RPMI7951 (cell line): ENCODE results near the gene UNC13C. TPM values are rescaled to one million over a fixed set of nuclear protein-coding genes. Genes with fewer than 3 reads are reported as not detected.
A peak's percentile ranks its signal among the peaks of the same experiment; 100 is the strongest.

Experiments used
- DNase-seq: peaks from one replicate; pipeline ENCODE4 v3.0.0-alpha.2; 2012; ENCODE audit warnings: low read depth
- total RNA-seq: library from RNA; depleted of rRNA; stranded (reverse); fragments of >200 nt; shearing (Covaris generic); gene quantifications from 2 replicates; pipeline ENCODE4 v1.2.3, GENCODE V29; 2014

The UNC13C gene
- total RNA-seq, 1 experiment from 2014 or later, result not detected

DNA sequence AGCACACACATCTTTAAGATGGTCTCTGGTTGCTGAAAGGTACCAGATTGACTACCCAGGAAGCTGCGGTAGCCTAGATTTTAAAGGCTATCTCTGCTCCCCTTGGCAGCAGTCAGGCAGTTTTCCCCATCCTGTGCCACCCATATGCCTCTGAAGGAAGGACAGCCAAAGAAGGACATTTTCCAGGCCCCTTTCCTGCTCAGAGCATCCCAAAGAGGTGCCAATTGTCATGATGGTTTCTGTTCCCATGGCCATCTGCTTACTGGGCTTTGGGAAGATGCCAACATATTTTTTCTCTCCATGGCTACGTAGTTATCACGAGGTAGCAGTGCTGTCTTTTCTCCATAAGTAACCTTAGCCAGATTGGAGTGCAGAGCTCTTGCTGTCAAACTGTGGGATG lies 39.7 kb downstream of the UNC13C start:
- DNase-seq, result no peak

DNA sequence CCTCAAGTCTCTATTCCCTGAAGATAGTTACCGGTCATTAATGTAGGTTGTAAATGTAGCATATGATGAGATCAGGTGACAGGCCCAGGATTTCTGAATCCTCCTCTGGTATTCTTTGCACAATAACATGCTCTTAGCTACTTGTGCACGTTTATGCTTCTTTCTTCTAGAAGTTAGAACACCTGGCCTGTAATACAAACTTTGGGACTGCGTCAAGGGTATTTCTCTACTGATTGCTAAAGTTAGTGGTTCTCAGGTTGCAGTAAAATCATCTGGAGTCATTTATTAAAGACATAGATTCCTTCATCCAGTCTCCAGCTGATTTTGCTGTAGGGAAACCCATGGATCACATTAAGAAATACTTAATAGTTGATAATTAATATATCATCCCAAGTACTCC lies 48.0 kb downstream of the UNC13C start:
- no peak for DNase-seq

DNA sequence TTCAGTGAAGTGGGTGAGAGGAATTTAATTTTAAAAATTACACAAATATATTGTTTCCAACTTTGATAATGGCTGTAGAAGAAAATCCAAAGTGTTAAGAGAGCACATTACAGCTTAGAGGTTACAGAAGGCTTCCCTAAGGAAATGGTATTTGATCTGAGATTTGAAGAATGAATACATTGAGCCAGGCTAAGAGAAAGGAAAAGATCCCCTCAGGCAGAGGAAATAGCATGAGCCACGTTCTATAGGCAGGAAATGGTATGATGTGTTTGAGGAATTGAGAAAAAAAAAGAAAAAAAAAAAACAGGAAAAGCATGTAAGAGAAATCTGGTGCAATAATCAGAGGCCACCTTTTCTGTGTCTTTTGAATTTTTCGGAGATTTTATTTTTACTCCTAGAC lies 48.6 kb downstream of the UNC13C start:
- no peak for DNase-seq

DNA sequence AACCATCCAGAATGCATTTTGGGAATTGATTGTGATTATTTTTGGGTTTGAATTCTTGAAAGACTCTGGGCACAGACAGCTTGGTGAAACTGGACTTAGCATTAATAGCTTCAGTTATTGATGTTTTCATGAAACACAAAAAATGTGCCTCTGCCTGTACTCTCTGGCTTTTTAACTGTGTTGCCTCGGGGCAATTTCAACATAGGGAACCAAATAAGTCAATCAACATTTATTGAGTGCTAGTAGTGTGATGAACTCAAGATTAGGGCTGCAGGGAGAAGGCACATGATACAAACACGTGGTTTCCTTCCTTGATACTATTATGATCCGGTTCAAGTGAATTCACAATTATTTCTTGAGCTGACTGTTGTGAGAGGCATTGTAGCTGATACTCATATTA lies 50.8 kb downstream of the UNC13C start:
- no peak for DNase-seq

- no peak for DNase-seq
Observed at GRCh38 chr15:54032066-54032465, 53.8 kb downstream of the UNC13C start.

- no peak for DNase-seq
Observed at GRCh38 chr15:54033356-54033860, 55.2 kb downstream of the UNC13C start.

DNA sequence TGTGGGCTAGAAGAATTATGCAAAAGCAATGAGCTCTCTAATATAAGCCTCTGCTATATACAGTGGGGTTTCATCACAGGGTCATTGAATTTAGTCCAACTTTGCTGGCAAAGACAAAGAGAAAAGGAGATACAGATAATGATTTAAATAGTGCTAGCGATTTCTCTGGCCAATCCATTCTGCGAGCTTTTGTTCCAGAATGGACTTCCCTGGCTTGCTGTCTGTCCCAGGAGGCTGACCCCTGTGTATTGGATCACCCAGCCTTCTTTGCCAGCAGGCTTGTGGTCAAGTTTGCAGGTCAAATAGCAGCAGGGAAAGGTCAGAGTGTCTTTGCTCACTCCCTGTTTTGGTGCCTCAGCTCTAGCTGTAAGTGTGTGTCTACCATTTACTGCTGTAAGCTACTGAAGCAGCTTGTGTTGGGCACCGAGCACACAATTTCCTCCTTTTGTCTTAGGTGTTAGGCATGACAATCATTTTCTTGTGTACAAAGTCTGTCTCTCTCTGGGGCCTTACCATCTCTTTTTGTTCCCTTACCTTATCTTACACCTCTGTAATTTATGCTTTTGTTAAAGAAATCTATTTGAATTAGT lies 55.7 kb downstream of the UNC13C start:
- no peak for DNase-seq

DNA sequence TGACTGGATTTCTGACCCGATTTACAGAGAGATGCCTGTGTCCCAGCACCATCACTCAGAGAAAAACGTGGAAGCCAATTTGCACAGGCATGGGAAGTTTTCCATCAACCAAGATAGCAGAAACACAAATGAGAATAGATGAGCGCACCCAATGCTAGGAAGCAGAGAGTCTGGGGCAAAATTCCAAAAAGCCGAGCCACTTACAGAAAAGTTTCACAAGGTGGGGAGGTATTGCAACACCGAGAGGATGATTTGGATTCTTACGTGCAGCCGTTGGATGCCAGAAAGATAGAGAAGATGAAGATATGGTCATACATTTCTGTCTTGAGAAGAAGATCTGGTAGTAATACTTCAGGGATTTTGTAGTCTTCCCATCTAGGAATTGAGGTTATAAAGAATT lies 57.4 kb downstream of the UNC13C start:
- no peak for DNase-seq

- no peak for DNase-seq
Observed at GRCh38 chr15:54045397-54045796, 67.2 kb downstream of the UNC13C start.

DNA sequence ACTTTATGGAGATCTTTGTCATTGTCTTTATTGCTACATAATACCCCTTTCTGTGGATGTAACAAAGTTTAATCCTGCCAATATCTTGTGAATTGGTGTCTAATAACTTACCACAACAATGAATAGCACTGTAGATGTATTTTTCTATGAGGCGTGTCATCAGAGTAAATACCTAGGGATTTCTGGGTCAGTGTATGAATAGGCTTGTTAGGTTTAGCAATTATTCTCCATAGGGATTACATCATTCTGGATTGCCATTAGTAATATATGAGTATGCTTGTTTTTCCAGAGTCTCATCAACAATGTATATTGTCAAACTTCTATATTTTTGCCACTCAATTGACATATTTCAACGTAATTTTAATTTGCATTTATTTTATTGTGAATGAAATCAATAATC lies 67.9 kb downstream of the UNC13C start:
- DNase-seq, result no peak

- no peak for DNase-seq
Observed at GRCh38 chr15:54064365-54064764, 86.1 kb downstream of the UNC13C start.

GRCh38 chr15:54066403-54066802 lies 88.2 kb downstream of the UNC13C start:
- DNase-seq, result no peak

DNA sequence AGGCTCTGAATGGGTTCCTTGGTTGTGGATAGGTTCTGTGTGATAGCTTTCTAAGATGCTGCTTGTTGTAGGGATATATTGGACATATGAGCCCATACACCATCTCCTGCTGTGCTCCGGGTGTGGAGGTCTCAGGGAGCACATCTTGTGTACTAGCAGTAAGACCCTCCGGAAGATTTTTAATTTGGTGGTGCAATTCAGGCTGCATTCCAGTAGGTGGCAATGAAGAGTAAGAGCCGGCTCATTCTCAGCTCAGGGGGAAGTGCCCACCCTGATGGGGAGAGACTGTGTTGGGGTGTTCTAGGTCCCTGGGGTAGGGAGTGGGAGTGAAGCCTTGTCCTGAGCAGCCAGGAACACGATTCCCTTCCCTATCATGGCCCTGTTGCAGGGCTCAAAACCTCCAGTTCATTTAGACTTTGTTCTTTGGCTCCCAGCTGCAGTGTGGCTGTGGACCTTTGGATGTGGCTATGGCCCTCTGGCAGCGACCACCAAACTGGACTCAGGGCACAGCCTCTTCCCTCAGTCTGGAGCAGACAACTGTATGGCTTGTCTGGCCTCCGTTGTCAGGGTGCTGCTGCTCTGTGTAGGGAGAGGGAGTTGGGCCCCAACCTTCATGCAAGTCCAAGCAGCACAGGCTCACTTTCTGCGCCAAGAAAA lies 104.7 kb downstream of the UNC13C start:
- DNase-seq, result peak; percentile 3

GRCh38 chr15:54083501-54083900 lies 105.3 kb downstream of the UNC13C start:
- DNase-seq, result no peak

DNA sequence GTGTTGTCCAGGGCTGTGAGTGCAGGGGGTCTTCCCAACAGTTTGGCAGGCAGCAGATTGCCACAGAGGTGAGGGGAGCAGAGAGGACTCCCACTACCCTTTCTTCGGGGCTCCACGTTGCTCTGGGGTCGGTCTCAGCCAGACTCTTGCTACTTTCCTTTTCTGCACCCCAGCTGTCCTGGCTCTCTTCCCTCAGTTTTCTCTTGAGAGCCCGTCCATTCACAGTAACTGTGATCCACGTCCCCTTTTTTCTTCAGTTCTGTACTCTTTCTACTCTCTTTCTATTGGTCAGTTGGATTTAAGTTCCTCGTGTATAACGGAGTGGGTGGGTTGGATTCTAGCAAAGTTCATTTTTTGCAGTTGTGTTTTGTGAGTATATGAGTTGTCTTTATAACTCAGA lies 105.8 kb downstream of the UNC13C start:
- DNase-seq, result no peak

GRCh38 chr15:54088837-54089236 lies 110.6 kb downstream of the UNC13C start:
- no peak for DNase-seq

DNA sequence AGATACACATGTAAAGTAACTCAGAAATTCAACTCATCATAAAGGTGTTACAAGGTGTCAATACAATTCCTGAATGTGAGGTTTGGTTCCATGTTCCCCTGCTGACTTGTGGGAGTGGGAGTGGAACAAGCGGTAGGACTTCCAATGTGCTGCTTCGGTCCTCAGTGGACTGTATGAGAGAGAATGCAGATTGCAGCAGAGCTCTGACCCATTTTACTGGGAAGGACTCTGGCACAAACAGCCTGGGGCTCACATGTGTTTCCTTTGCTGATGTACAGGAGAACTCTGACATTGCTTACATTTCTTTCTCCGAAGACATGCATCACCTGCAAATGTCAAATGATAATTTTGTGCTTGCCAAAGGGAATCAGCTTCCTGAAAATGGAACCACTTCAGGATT lies 111.5 kb downstream of the UNC13C start:
- no peak for DNase-seq

DNA sequence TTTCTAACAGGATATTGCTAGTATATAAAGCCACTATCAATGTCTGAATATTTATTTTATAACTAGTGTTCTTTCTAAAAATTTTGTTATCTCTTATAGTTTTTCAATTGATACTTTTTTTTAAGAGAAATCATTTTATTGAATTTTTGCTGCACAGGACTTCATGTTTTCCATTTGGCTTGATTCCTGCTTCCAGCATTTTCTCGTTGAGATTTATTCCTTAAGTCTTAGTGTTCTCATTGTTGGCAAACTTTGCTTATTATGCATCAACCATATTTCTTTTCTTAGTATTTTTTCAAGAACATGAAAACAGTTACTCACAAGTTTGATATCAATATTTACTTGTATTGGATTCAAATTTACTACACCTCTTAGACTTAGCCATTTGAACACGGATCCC lies 113.4 kb downstream of the UNC13C start:
- DNase-seq, result no peak

DNA sequence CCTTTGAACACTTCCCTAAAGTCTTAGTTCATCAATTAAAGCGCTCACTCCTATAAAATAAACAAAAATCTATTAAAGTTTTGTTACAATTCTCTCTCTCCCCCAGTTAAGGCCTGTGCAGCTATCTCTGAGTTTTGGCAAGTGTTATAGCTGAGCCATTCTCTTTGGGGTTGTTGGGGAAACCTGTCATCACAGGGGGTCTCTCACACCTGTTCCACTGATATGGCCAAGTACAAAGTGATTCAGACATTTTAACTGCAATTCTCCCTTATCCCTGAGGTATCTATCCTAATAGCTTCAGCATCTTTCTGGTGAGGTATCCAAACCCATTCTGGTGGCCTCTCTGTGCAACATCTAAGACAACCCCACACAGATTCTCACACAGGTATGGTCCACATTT lies 116.4 kb downstream of the UNC13C start:
- DNase-seq, result no peak

GRCh38 chr15:54097019-54097418 lies 118.8 kb downstream of the UNC13C start:
- DNase-seq, result no peak

- DNase-seq, result no peak
Observed at GRCh38 chr15:54099010-54099409, 120.8 kb downstream of the UNC13C start.

DNA sequence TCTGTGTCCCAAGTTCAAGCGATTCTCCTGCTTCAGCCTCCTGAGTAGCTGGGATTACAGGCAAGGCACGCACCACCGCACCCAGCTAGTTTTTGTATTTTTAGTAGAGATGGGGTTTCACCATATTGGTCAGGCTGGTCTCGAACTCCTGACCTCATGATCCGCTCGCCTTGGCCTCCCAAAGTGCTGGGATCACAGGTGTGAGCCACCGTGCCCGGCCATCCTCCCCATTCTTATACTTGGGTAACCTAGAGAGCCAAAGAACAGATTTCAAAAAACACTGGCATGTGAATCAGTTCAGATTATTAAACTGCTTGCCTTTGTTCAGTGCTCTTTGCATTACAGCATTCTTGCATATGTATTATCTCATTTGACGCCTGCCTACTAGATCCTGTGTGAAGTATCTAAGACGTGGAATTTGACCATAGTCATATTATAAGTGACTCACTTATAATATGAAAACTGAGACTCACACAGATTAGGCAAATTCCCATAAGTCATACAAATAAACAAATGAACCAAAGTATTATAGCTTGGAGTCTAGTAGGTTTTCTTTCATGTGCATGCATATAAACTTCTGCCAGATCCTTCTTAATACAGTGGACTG lies 123.5 kb downstream of the UNC13C start:
- DNase-seq, result no peak

DNA sequence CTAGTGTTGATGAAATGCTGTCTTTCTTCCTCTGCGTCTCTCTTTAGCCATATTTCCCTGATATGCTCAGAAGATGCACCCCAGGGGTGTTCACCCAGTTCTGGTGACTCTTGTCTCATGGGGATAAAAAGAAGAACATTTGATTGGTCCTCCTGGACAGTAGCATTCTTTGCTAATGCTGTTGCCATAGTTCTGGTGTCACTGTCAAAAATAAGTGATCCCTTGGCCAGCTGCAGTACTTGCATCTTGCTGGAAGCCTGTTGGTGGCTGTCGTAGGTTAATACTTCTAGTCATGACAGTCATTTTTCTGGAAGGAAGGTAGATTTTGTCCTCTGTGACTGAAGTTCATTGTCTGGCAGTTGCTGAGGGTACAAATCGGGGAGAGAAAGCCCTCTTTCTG lies 124.5 kb downstream of the UNC13C start:
- DNase-seq, result no peak
